ENCODE results near the gene TMEM123. TPM values are rescaled to one million over a fixed set of nuclear protein-coding genes. Genes with fewer than 3 reads are reported as not detected.

TMEM123 gene
- total RNA-seq, result 68.6 and 129 TPM in 2 replicates

GRCh38 chr11:102452461-102453301, at the start of gene TMEM123:
Gene TMEM123, minus strand, starts transcription at chr11:102452765. Its CDS starts 142 bp downstream, at chr11:102452623.

DNA sequence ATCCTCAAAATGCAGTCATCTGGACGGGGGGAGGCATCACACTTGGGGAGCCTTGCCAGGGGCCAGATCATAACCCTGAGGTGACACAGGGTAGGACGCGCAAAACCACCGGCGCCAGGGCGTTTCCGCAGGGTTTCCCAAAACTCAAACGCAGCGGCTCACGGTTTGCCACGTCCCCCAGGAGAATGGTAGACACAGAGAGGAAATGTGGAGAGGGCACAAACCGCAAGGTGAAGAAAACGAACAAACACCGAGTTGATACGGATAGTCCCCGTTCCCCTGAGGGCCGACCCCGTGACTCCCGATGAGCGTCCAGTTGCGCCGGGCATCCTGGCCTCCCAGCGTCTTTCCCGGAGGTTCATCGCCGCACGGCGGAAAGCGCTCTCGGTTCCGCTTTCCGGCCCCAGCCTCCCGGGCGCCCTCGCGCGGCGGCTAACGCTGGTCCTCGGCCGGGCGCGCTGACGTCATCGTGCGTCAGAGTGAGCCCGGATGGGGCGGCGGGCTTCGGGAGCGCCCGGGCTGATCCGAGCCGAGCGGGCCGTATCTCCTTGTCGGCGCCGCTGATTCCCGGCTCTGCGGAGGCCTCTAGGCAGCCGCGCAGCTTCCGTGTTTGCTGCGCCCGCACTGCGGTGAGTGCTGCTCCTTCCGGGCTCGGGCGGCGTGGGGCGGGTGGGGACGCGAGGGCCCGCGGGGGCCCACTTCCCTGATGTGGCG, 105.7 kb downstream of the TMEM123 start, which contains the start of gene BIRC2:
Gene BIRC2, plus strand, starts transcription at position 467 of the 714 bp plus-strand sequence. CDS start 2,641 bp downstream, outside the sequence.

Other genes starting within 250 kb of the TMEM123 start
- gene BIRC3, start 135.3 kb downstream of the TMEM123 start, total RNA-seq, result 1.3 and 8.2 TPM in 2 replicates
- gene BIRC2, start 105.6 kb downstream of the TMEM123 start, total RNA-seq, result 82.3 and 92.4 TPM in 2 replicates
- gene MMP7, start 78.0 kb upstream of the TMEM123 start, total RNA-seq, result 3.3 and 4.5 TPM in 2 replicates
- not detected in 2 replicates for gene MMP20, start 172.6 kb upstream of the TMEM123 start, total RNA-seq